ENCODE results near the gene SLC6A13. TPM values are rescaled to one million over a fixed set of nuclear protein-coding genes. Genes with fewer than 3 reads are reported as not detected.
A peak's percentile ranks its signal among the peaks of the same experiment; 100 is the strongest.

The SLC6A13 gene
- total and polyA plus RNA-seq, 2 experiments from 2014 or later, result 3.8 to 5.9 TPM

DNA sequence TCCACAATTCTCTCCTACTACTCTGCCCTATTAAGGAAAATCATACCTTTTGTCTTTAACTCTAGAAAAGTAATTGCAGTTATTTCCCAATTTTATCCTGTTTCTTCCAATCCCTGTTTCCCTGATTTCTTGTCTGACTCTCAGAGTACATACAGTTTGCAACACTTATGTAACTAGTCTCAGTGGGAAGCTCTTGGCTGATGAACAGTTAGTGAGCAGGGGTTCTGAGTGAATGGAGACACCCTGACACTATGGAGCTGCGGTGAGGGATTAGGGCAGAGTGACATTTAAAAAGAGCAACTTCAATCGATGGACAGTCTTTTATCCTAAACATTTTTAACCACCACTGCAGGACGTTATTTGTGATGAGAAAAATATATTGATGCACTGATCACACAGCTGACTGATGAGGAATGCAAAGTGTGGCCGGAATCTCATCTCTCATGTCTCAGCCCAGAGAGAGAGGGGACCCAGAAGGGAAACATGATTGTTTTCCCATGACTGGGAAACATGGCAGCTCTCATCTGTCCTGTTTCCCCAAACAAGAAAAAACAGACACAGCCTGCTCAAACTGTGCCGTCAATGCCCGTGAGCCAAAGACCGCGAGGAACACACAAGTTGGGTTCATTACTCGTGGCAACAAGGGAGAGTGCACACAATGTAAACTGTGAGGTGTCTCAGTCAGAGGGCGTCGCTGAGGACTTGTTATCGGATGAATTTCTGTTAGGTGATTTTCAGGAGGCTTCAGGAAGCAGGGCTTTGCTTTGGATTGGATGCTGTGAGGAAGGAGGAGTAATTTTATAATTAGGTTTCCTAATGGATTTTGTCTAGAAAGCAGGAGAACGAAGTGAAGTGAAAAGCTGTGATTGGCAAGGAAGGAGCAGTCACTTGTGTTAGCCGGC lies 5.2 kb upstream of the SLC6A13 start:
- H3K79me2 ChIP-seq, result no peaks in the 10 kb centered on the region
- H4K20me1 ChIP-seq (ENCODE audit: insufficient read depth, poor library complexity, severe bottlenecking), result no peaks in the 10 kb centered on the region
- H3K9me2 ChIP-seq (replicated peaks; ENCODE audit: insufficient read depth), result no peaks in the 10 kb centered on the region
- no peaks in the 10 kb centered on the region for H3K27me3 ChIP-seq
- no peak overlapping the region for H2AFZ ChIP-seq
- no peak for DNase-seq (ENCODE audit: low spot score)
- H3K4me1 ChIP-seq (ENCODE audit: insufficient read depth), result peaks cover 4% of the 10 kb centered on the region
- H3K4me3 ChIP-seq, result no peak overlapping the region
- 69% methylated on average over 14 of the region's 14 CpGs for WGBS (ENCODE audit: low lambda C conversion rate, missing lambda C conversion rate)
- H3K36me3 ChIP-seq (replicated peaks; ENCODE audit: insufficient read depth, low read depth), result no peaks in the 10 kb centered on the region
- TF ChIP-seq EZH2 (IDR thresholded peaks at IDR 0.05; ENCODE audit: borderline replicate concordance) (no peak), CTCF (IDR thresholded peaks at IDR 0.05; ENCODE audit: poor library complexity) (no peak), EZH2phosphoT487 (IDR thresholded peaks at IDR 0.05; ENCODE audit: low read depth, severe bottlenecking, unreplicated experiment) (no peak)
- H3K4me2 ChIP-seq, result peak overlapping the region; percentile 27
- no peak overlapping the region for H3K27ac ChIP-seq
- no peaks in the 10 kb centered on the region for H3K9me3 ChIP-seq (ENCODE audit: low read depth)

GRCh38 chr12:265096-265495 lies 2.5 kb upstream of the SLC6A13 start:
- Histone ChIP-seq H3K9me3 (ENCODE audit: low read depth) (no peaks in the 10 kb centered on the region), H3K79me2 (no peaks in the 10 kb centered on the region), H3K4me3 (no peak overlapping the region), H3K27me3 (no peaks in the 10 kb centered on the region), H2AFZ (no peak overlapping the region), H4K20me1 (ENCODE audit: insufficient read depth, poor library complexity, severe bottlenecking) (no peaks in the 10 kb centered on the region), H3K9me2 (replicated peaks; ENCODE audit: insufficient read depth) (no peaks in the 10 kb centered on the region), H3K4me1 (ENCODE audit: insufficient read depth) (peaks cover 4% of the 10 kb centered on the region), H3K27ac (no peak overlapping the region), H3K4me2 (no peak overlapping the region), H3K36me3 (replicated peaks; ENCODE audit: insufficient read depth, low read depth) (no peaks in the 10 kb centered on the region)
- WGBS (ENCODE audit: low lambda C conversion rate, missing lambda C conversion rate), result 66% methylated on average over 3 of the region's 3 CpGs
- no peak for DNase-seq (ENCODE audit: low spot score)
- TF ChIP-seq EZH2 (IDR thresholded peaks at IDR 0.05; ENCODE audit: borderline replicate concordance), result no peak
- no peak for TF ChIP-seq EZH2phosphoT487 (IDR thresholded peaks at IDR 0.05; ENCODE audit: low read depth, severe bottlenecking, unreplicated experiment)
- TF ChIP-seq CTCF (IDR thresholded peaks at IDR 0.05; ENCODE audit: poor library complexity), result no peak

DNA sequence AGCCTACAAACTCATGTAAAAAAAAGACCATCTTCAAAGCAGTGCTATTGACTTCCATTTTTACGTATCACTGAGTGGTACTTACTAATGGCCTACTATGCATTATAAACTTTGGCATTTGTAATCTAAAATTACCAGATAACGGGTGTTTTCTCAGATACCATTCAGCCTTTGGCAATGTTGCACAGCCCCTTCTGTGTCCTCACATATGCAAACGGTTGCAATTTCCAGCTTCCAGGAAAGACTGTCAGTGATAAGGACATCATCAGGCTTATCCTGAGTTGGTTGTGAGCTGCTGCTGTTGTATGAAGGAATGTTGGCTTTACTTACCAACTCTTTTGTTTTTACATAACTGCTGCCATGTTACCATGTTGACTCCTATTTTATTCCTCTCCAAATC lies 1.6 kb upstream of the SLC6A13 start:
- DNase-seq (ENCODE audit: low spot score), result no peak
- H3K27ac ChIP-seq, result no peak overlapping the region
- H3K27me3 ChIP-seq, result no peaks in the 10 kb centered on the region
- no peaks in the 10 kb centered on the region for H3K9me2 ChIP-seq (replicated peaks; ENCODE audit: insufficient read depth)
- WGBS (ENCODE audit: low lambda C conversion rate, missing lambda C conversion rate), result 46% methylated on average over 3 of the region's 3 CpGs
- no peak overlapping the region for H2AFZ ChIP-seq
- H3K4me3 ChIP-seq, result no peak overlapping the region
- TF ChIP-seq CTCF (IDR thresholded peaks at IDR 0.05; ENCODE audit: poor library complexity) (no peak), EZH2 (IDR thresholded peaks at IDR 0.05; ENCODE audit: borderline replicate concordance) (no peak)
- no peaks in the 10 kb centered on the region for H3K79me2 ChIP-seq
- no peak overlapping the region for H3K4me2 ChIP-seq
- H4K20me1 ChIP-seq (ENCODE audit: insufficient read depth, poor library complexity, severe bottlenecking), result no peaks in the 10 kb centered on the region
- H3K36me3 ChIP-seq (replicated peaks; ENCODE audit: insufficient read depth, low read depth), result no peaks in the 10 kb centered on the region
- no peaks in the 10 kb centered on the region for H3K9me3 ChIP-seq (ENCODE audit: low read depth)
- H3K4me1 ChIP-seq (ENCODE audit: insufficient read depth), result peaks cover under 1% of the 10 kb centered on the region
